HG03558 (cell line): ENCODE measurements around the gene USP6NL.
A peak's percentile ranks its signal among the peaks of the same experiment; 100 is the strongest.

Source experiments
- ATAC-seq: cut with Tn5 transposase; IDR thresholded peaks from one replicate; pipeline ENCODE4 v1.9.1; 2021; ENCODE audit warnings: moderate number of reproducible peaks; ENCODE audit not compliant: unreplicated experiment; ENCODE audit errors: extremely low read depth

USP6NL gene

GRCh38 chr10:11454958-11455566 lies 156.4 kb downstream of the USP6NL start:
- no peak for ATAC-seq

- ATAC-seq, result no peak
Measured at GRCh38 chr10:11454160-11454559, 157.3 kb downstream of the USP6NL start.

- ATAC-seq, result no peak
Measured at GRCh38 chr10:11451640-11452260, 159.7 kb downstream of the USP6NL start.

GRCh38 chr10:11450427-11450826 lies 161.0 kb downstream of the USP6NL start:
- ATAC-seq, result no peak

DNA sequence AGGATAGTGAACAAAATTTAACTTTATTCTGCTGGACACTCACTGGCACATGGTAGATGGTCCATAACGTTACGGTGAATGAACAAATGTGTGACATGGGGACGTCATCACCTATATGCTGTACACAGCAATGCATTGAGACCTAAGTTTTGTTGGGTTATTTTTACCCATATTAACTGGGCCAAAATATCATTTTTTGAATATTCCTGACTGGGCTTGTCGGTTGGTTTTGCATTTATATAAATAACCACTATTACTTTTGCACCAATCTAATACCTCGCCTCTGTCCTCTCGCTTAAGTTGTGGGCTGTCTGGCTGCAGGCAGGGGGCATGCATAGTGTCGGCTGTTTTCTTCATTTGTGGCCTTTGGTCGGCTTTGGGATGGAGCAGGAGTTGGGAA lies 161.7 kb downstream of the USP6NL start:
- ATAC-seq, result no peak

- ATAC-seq, result peak; percentile 75
Measured at GRCh38 chr10:11448545-11449244, 162.8 kb downstream of the USP6NL start.

DNA sequence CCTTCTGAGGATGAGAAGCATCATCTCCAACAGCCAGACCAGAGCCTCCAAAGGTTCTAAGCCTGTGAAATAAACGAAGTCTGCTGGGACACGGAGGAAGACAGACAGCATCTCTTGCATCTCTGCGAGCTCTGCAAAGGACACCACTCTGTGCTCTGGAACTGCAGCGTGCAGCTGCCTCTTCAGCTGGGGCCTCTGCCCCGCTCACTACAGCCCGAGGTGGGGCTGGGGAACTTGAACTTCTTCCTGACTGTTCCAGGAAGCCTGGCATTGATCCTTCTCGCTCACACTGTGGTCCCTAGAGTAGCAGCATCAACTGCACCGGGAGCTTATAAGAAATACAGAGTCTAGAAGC lies 163.3 kb downstream of the USP6NL start:
- peak; percentile 32 for ATAC-seq

- no peak for ATAC-seq
Measured at GRCh38 chr10:11447586-11447985, 163.9 kb downstream of the USP6NL start.

GRCh38 chr10:11446864-11447263 lies 164.6 kb downstream of the USP6NL start:
- ATAC-seq, result no peak

DNA sequence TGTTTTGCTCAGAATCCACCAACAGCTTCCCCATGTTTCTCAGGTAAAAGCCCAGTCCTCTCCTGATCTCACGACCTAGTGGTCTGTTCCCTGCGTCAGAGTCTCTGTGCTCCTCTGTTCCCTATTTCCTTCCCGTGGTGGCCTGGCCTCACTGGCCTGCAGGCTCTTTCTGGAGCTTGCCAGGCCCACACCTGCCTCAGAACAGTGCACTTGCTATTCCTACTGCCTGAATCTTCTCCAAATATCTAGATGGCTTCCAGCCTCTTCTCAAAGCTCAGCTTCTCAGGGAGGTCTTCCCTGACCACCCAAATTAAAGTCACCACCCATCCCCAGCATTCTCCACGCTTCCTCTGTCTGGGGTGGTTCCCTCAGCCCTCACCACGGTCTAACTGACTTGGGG lies 165.3 kb downstream of the USP6NL start:
- no peak for ATAC-seq

GRCh38 chr10:11444531-11445228 lies 166.8 kb downstream of the USP6NL start:
- no peak for ATAC-seq

- no peak for ATAC-seq
Measured at GRCh38 chr10:11444155-11444530, 167.3 kb downstream of the USP6NL start.

DNA sequence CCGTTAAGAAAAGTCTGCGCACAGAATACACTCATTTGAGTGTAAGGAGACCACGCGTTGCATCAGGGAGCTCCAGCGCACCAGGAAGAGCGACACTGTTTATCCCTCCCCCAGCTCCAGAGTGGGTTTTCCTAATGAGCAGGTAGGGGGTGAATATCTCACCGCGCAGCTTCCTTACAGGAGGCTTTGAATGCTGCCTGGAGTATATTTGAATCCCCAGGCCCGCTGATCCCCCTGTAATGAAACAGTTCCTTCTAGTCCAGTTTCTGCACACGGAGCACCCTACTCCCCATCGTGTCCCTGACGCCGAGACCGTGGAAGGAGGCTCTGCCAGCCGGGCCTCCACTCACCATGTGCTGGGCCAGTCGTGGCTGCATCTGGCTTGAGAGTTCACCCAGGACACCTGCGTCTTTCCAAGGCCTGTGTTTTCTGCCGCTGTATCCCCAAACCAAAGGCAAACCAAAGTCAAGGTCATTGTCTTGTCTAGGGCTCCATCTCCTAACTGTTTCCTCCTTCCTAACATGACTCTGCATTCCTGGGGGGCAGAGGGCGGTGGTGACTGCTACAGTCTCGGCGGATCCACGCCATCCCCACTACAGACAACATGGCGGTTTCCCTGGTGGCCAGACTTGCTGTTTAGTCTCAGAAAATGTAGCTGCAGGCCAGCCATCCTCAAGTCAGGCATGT lies 167.8 kb downstream of the USP6NL start:
- ATAC-seq, result no peak

DNA sequence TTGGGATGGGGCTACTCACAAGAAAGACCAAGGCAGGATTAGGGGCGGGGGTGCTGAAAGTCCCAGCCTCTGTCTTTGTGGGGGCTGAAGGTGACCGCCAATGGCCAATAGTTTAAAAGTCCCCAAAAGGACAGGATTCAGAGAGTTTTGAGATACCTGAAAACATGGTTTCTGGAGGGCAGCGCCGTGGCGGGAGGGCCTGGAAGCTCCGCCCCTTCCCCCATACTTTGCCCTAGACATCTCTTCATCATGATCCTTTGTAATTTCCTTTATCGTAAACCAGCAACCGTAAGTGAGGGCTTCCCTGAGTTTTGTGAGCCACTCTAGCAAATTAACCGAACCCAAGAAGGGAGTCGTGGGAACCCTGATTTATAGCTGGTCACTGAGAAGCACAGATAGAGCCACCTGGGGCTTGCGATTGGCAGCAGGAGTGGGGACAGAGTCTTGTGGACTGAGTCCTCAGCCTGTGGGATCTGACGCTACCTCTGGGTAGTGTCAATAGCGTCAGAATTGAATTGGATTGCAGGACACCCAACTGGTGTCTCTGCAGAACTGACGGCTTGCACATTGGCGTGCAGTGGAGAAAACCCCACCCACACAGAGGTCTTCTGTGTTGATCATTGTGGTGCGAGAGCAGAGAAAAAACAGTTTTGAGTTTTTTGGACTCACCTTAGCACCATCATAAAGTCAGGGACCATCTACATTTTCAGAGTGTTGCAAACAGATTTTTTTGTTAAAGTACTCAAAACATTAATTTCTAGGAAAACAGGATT lies 169.3 kb downstream of the USP6NL start:
- no peak for ATAC-seq

DNA sequence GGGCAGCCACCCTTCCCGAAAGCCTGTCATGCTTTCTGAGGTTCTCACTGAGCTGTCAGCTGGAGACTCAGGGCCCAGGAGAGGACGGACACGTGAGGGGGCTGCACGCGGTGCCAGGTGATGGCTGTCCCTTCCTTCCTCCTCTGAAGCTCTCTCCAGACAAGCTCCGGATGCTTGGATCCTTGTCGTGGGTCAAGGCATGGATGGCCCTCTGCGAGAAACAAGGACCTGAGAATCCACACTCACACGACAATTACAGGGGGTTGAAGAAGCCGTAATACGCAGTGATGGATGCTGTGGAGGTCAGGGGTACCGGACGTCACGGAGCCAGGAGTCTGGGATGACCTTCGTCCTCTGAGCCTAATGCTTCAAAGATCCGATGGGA lies 170.3 kb downstream of the USP6NL start:
- ATAC-seq, result no peak

- no peak for ATAC-seq
Measured at GRCh38 chr10:11440250-11441150, 170.9 kb downstream of the USP6NL start.

GRCh38 chr10:11439523-11440053 lies 171.9 kb downstream of the USP6NL start:
- ATAC-seq, result no peak

- ATAC-seq, result no peak
Measured at GRCh38 chr10:11437391-11438142, 173.9 kb downstream of the USP6NL start.
